Muscle of leg (tissue), 11 donors: ENCODE measurements around the gene HOXB2. TPM values are rescaled to one million over a fixed set of nuclear protein-coding genes. Genes with fewer than 3 reads are reported as not detected.

Experiments
- DNase-seq: peaks from one replicate; pipeline ENCODE4 v3.0.0; 2013
- H3K27ac ChIP-seq: one replicate; pipeline ENCODE4 v1.5.1; 2013; ENCODE audit warnings: mild to moderate bottlenecking, low read length, control low read depth
- H3K27me3 ChIP-seq: one replicate; pipeline ENCODE4 v1.6.1; 2013; ENCODE audit warnings: low read length; ENCODE audit not compliant: control insufficient read depth, insufficient read depth
- H3K36me3 ChIP-seq: one replicate; pipeline ENCODE4 v1.6.1; 2013; ENCODE audit warnings: low read length; ENCODE audit not compliant: control insufficient read depth, insufficient read depth
- H3K4me1 ChIP-seq: one replicate; pipeline ENCODE4 v1.6.1; 2013; ENCODE audit warnings: low read length; ENCODE audit not compliant: control insufficient read depth, insufficient read depth
- H3K4me3 ChIP-seq: one replicate; pipeline ENCODE4 v1.5.1; 2013; ENCODE audit warnings: low read length, control low read depth
- H3K9me3 ChIP-seq: replicated peaks from 2 replicates; pipeline ENCODE4 v1.6.1; 2013; ENCODE audit warnings: low read depth, low read length; ENCODE audit not compliant: control insufficient read depth
- WGBS: methylation state at CpG from one replicate; pipeline ENCODE4 v1.1.5; 2013; ENCODE audit warnings: missing lambda C conversion rate; ENCODE audit not compliant: insufficient coverage; 5-methylcytosine and 5-hydroxymethylcytosine counted together
- polyA plus RNA-seq, 8 donors: library from polyadenylated mRNA; unstranded; fragments of 120-200 nt; gene quantifications; one replicate each; pipeline versions ENCODE4 v1.2.1 to v1.2.3, GENCODE V29; 2013; ENCODE audit warnings: inconsistent platforms in 1 of 8, low replicate concordance in 1 of 8; ENCODE audit not compliant: insufficient read length in 8 of 8, insufficient read depth in 1 of 8
- total RNA-seq: library from RNA; stranded (reverse); fragments of 120-200 nt; gene quantifications from one replicate; pipeline ENCODE4 v1.2.4, GENCODE V29; 2013

The HOXB2 gene
- total and polyA plus RNA-seq, 9 donors, result 2.7 to 14.2 (median 10.0) TPM

GRCh38 chr17:48502901-48503300, 42.0 kb downstream of the HOXB2 start:
- 27% methylated on average over 2 of the region's 4 CpGs for WGBS
- H3K27me3 ChIP-seq, result peaks cover 33% of the 10 kb centered on the region
- H3K4me3 ChIP-seq, result no peak overlapping the region
- no peak for DNase-seq
- H3K27ac ChIP-seq, result no peak overlapping the region
- no peaks in the 10 kb centered on the region for H3K9me3 ChIP-seq
- no peaks in the 10 kb centered on the region for H3K36me3 ChIP-seq
- peaks cover 4% of the 10 kb centered on the region for H3K4me1 ChIP-seq

GRCh38 chr17:48502312-48502711, 42.6 kb downstream of the HOXB2 start:
- WGBS, result 86% methylated on average over 1 of the region's 2 CpGs
- Histone ChIP-seq H3K27ac (no peak overlapping the region), H3K27me3 (peaks cover 33% of the 10 kb centered on the region), H3K4me1 (peaks cover 5% of the 10 kb centered on the region), H3K4me3 (no peak overlapping the region), H3K9me3 (no peaks in the 10 kb centered on the region), H3K36me3 (no peaks in the 10 kb centered on the region)
- DNase-seq, result no peak

- no peak overlapping the region for H3K27ac ChIP-seq
- no peaks in the 10 kb centered on the region for H3K36me3 ChIP-seq
- H3K4me3 ChIP-seq, result no peak overlapping the region
- DNase-seq, result no peak
- WGBS, result 18% methylated on average over 2 of the region's 12 CpGs
- H3K9me3 ChIP-seq, result no peaks in the 10 kb centered on the region
- peaks cover 31% of the 10 kb centered on the region for H3K27me3 ChIP-seq
- H3K4me1 ChIP-seq, result peaks cover 5% of the 10 kb centered on the region
Observed at GRCh38 chr17:48500435-48501426, 44.2 kb downstream of the HOXB2 start.

- DNase-seq, result no peak
- Histone ChIP-seq H3K27me3 (peaks cover 31% of the 10 kb centered on the region), H3K9me3 (no peaks in the 10 kb centered on the region), H3K27ac (no peak overlapping the region), H3K36me3 (no peaks in the 10 kb centered on the region), H3K4me3 (no peak overlapping the region), H3K4me1 (peaks cover 5% of the 10 kb centered on the region)
- 76% methylated on average over 2 of the region's 5 CpGs for WGBS
Observed at GRCh38 chr17:48499735-48500434, 45.0 kb downstream of the HOXB2 start.

- no peak for DNase-seq
- H3K4me1 ChIP-seq, result peaks cover 5% of the 10 kb centered on the region
- H3K27me3 ChIP-seq, result peaks cover 32% of the 10 kb centered on the region
- no peak overlapping the region for H3K4me3 ChIP-seq
- WGBS, result no CpG with 5 or more reads among the region's 3 CpGs
- H3K36me3 ChIP-seq, result no peaks in the 10 kb centered on the region
- H3K27ac ChIP-seq, result no peak overlapping the region
- H3K9me3 ChIP-seq, result no peaks in the 10 kb centered on the region
Observed at GRCh38 chr17:48499248-48499647, 45.7 kb downstream of the HOXB2 start.

GRCh38 chr17:48498164-48498850, 46.6 kb downstream of the HOXB2 start:
- peak; percentile 54 for DNase-seq
- H3K36me3 ChIP-seq, result no peaks in the 10 kb centered on the region
- peaks cover 33% of the 10 kb centered on the region for H3K27me3 ChIP-seq
- no peak overlapping the region for H3K27ac ChIP-seq
- 68% methylated on average over 6 of the region's 6 CpGs for WGBS
- no peaks in the 10 kb centered on the region for H3K9me3 ChIP-seq
- H3K4me3 ChIP-seq, result no peak overlapping the region
- H3K4me1 ChIP-seq, result peaks cover 7% of the 10 kb centered on the region

- H3K4me3 ChIP-seq, result no peak overlapping the region
- DNase-seq, result no peak
- no peaks in the 10 kb centered on the region for H3K9me3 ChIP-seq
- H3K4me1 ChIP-seq, result peaks cover 17% of the 10 kb centered on the region
- peaks cover 36% of the 10 kb centered on the region for H3K27me3 ChIP-seq
- 7% methylated on average over 2 of the region's 2 CpGs for WGBS
- H3K27ac ChIP-seq, result peak overlapping the region; percentile 7
- H3K36me3 ChIP-seq, result no peaks in the 10 kb centered on the region
Observed at GRCh38 chr17:48497103-48497502, 47.8 kb downstream of the HOXB2 start.

- no peak overlapping the region for H3K4me3 ChIP-seq
- no peaks in the 10 kb centered on the region for H3K9me3 ChIP-seq
- WGBS, result 88% methylated on average over 6 of the region's 8 CpGs
- H3K4me1 ChIP-seq, result peaks cover 19% of the 10 kb centered on the region
- DNase-seq, result no peak
- H3K27me3 ChIP-seq, result peaks cover 37% of the 10 kb centered on the region
- no peak overlapping the region for H3K27ac ChIP-seq
- H3K36me3 ChIP-seq, result no peaks in the 10 kb centered on the region
Observed at GRCh38 chr17:48494335-48494734, 50.6 kb downstream of the HOXB2 start.
